Esophagus squamous epithelium (tissue), 5 donors: ENCODE measurements around the gene FAM181A. TPM values are rescaled to one million over a fixed set of nuclear protein-coding genes. Genes with fewer than 3 reads are reported as not detected.
A peak's percentile ranks its signal among the peaks of the same experiment; 100 is the strongest.

ENCODE experiments used
- DNase-seq: peaks from one replicate; lab custom pipeline; 2025; lab: John Stamatoyannopoulos, UW
- H3K27ac ChIP-seq, 4 donors: fragments of 200-600 bp; sonication (generic); one replicate each; pipeline ENCODE4 v1.5.1; 2016 to 2019; ENCODE audit warnings: mild to moderate bottlenecking in 1 of 4
- H3K27me3 ChIP-seq, 4 donors: fragments of 200-600 bp; sonication (generic); 1 replicate in 3 of 4; 2 replicates in 1 of 4; pipeline versions ENCODE4 v1.5.1 to v1.6.0; 2017 to 2021; ENCODE audit warnings: antibody characterized with exemption in 1 of 4
- H3K36me3 ChIP-seq, 3 donors: fragments of 200-600 bp; sonication (generic); one replicate each; pipeline ENCODE4 v1.5.1; 2016 to 2019
- H3K4me1 ChIP-seq, 3 donors: fragments of 200-600 bp; sonication (generic); one replicate each; pipeline ENCODE4 v1.5.1; 2017 to 2019
- H3K4me3 ChIP-seq, 4 donors: fragments of 200-600 bp; sonication (generic); 1 replicate in 3 of 4; 2 replicates in 1 of 4; pipeline ENCODE4 v1.5.1; 2016 to 2019; ENCODE audit warnings: mild to moderate bottlenecking in 2 of 4, moderate library complexity in 1 of 4
- H3K9me3 ChIP-seq, 3 donors: fragments of 200-600 bp; sonication (generic); one replicate each; pipeline ENCODE4 v1.5.1; 2016 to 2019
- CTCF ChIP-seq, 6 experiments: fragments of 450-650 bp in 4 of 6; fragments of 200-600 bp in 2 of 6; sonication (generic) in 2 of 6; IDR thresholded peaks; one replicate each; pipeline ENCODE4 v1.5.1; 2016 to 2019; ENCODE audit warnings: antibody characterized with exemption in 6 of 6, mild to moderate bottlenecking in 4 of 6, moderate library complexity in 4 of 6
- POLR2A ChIP-seq, 4 donors: fragments of 450-650 bp; IDR thresholded peaks; one replicate each; pipeline ENCODE4 v1.6.1; 2017; ENCODE audit warnings: antibody characterized with exemption in 4 of 4, mild to moderate bottlenecking in 4 of 4, moderate library complexity in 3 of 4
- WGBS, 2 donors: methylation state at CpG; one replicate each; pipeline ENCODE4 v1.1.5; 2018; 5-methylcytosine and 5-hydroxymethylcytosine counted together
- intact Hi-C: fragments of 100-400 bp; cut with DNase I; formaldehyde crosslinking; loops from one replicate; pipeline ENCODE4 v1.15.0; 2022
- total RNA-seq, 4 donors: library from RNA; depleted of rRNA; stranded (reverse); fragments of >200 nt; gene quantifications; one replicate each; pipeline ENCODE4 v1.1.0, GENCODE V29; 2016
- donor health status: DM: yes; HTN: yes; CAD: no.

Gene FAM181A
- total RNA-seq, 4 donors from 2014 or later = not detected

- Histone ChIP-seq H3K4me3 (peak overlapping the region; percentile 8 to 62 (median 36)), H3K4me1 (peaks cover 18 to 61% (median 36%) of the 10 kb centered on the region in 3 donors), H3K36me3 (no peaks in the 10 kb centered on the region), H3K27ac (peak overlapping the region in 3 of 4 donors; percentile 8 to 81 (median 69)), H3K9me3 (no peaks in the 10 kb centered on the region), H3K27me3 (peaks cover 0 to 25% (median 0%) of the 10 kb centered on the region in 4 donors)
- intact Hi-C loops = loop anchor here (5.0 kb wide), 1 partner anchor 63 kb away; no protein-coding TSS in a partner anchor
- TF ChIP-seq CTCF (IDR thresholded peaks at IDR 0.05) = peak; percentile 86 to 98 (median 90)
- TF ChIP-seq POLR2A (IDR thresholded peaks at IDR 0.05) = no peak
- peak; percentile 24 for DNase-seq
- 37 to 57% methylated on average over 3 to 6 of the region's 84 CpGs for WGBS, 2 donors
These were observed 12.4 kb downstream of the FAM181A start for GRCh38 chr14:93939304-93940229.

GRCh38 chr14:93940437-93940836 lies 13.3 kb downstream of the FAM181A start:
- 67 to 79% methylated on average over 6 of the region's 6 CpGs for WGBS, 2 donors
- TF ChIP-seq CTCF (IDR thresholded peaks at IDR 0.05) (no peak), POLR2A (IDR thresholded peaks at IDR 0.05) (no peak)
- Histone ChIP-seq H3K9me3 (no peaks in the 10 kb centered on the region), H3K27ac (peak overlapping the region in 3 of 4 donors; percentile 8 to 81 (median 69)), H3K27me3 (peaks cover 0 to 16% (median 0%) of the 10 kb centered on the region in 4 donors), H3K4me3 (no peak overlapping the region), H3K4me1 (peaks cover 18 to 66% (median 36%) of the 10 kb centered on the region in 3 donors), H3K36me3 (no peaks in the 10 kb centered on the region)
- DNase-seq = no peak
- intact Hi-C loops = no loop called here

GRCh38 chr14:93941293-93941910 lies 14.3 kb downstream of the FAM181A start:
- Histone ChIP-seq H3K27ac (peak overlapping the region; percentile 24 to 81 (median 52)), H3K4me3 (no peak overlapping the region), H3K9me3 (no peaks in the 10 kb centered on the region), H3K36me3 (no peaks in the 10 kb centered on the region), H3K27me3 (peaks cover 0 to 15% (median 0%) of the 10 kb centered on the region in 4 donors), H3K4me1 (peaks cover 17 to 66% (median 40%) of the 10 kb centered on the region in 3 donors)
- no peak for DNase-seq
- WGBS, 2 donors = 32 to 39% methylated on average over 12 to 13 of the region's 16 CpGs
- intact Hi-C loops = no loop called here
- TF ChIP-seq POLR2A (IDR thresholded peaks at IDR 0.05) (no peak), CTCF (IDR thresholded peaks at IDR 0.05) (no peak)

- peak overlapping the region in 2 of 4 donors; percentile 64 to 69 for H3K27ac ChIP-seq
- H3K36me3 ChIP-seq = no peaks in the 10 kb centered on the region
- no peak overlapping the region for H3K4me3 ChIP-seq
- intact Hi-C loops = no loop called here
- H3K27me3 ChIP-seq = peaks cover 0 to 15% (median 0%) of the 10 kb centered on the region in 4 donors
- no peaks in the 10 kb centered on the region for H3K9me3 ChIP-seq
- no peak for DNase-seq
- 83 to 87% methylated on average over 4 to 5 of the region's 10 CpGs for WGBS, 2 donors
- TF ChIP-seq CTCF (IDR thresholded peaks at IDR 0.05) = no peak
- TF ChIP-seq POLR2A (IDR thresholded peaks at IDR 0.05) = no peak
- H3K4me1 ChIP-seq = peaks cover 6 to 60% (median 38%) of the 10 kb centered on the region in 3 donors
These were observed 15.9 kb downstream of the FAM181A start for GRCh38 chr14:93943052-93943451.
